Skeletal muscle cell (primary cell): ENCODE results near the gene FAM110A.
"Not testable (repeated sequence)": the region's sequence is repeated elsewhere in the genome, so short reads cannot be mapped to it uniquely, and the experiment has no call there.

Experiments
- DNase-seq: peaks from one replicate; pipeline ENCODE4 v3.0.0-alpha.2; 2010; ENCODE audit warnings: low read depth
- H3K4me3 ChIP-seq: 2 replicates; pipeline ENCODE4 v1.5.1; 2011; ENCODE audit warnings: low read depth, mild to moderate bottlenecking, control low read depth, low read length, moderate library complexity

FAM110A gene

GRCh38 chr20:890666-891057 lies 57.1 kb downstream of the FAM110A start:
- no peak overlapping the region for H3K4me3 ChIP-seq
- no peak for DNase-seq

DNA sequence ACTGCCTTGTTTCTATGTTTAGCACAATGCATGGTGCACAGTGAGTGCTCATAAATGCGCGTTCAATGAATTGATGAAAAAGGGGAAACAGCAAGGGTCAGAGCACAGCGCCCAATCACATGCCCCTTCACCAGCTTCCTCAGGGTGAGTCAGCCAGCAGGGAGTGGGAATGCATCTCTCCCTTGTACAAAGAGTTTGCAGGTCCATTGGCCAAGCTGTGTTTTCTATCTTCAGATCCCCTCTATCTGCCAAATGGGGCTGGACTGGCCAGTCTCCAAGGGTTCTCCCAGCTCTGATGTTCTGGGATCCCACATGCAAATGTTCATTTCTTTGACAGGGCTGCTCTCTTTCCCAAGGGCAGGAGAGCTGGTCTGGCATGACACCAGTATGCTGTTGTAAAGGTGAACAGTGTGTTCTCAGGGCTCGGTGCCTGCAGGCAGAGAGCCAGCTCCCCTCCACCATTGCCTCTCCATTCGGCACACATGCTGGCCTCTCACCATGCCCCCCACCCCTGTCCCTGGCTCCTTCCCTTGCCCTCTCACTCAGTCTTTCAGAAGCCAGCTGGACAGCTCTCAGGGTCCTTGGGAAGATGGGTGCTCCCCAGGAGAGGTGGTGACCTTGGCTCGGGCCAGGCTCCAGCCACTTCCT lies 57.7 kb downstream of the FAM110A start:
- no peak for DNase-seq
- no peak overlapping the region for H3K4me3 ChIP-seq

DNA sequence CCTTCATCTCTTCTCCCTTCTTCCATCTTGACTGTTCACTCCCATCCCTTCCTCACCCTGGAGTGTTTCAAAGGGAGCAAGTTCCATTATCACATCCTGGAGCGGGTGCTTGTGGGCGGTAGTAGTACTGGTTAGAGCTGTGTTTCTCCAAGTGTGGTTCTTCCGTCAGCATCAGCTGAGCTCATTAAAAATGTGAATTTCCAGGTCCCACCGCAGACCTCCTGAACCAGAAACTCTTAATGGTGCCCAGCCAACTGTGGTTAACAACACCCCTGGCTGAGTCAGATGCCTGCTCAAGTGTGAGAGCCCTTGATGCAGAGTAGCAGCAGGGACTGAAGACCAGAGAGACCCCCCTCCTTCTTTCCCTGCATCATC lies 58.2 kb downstream of the FAM110A start:
- H3K4me3 ChIP-seq, result no peak overlapping the region
- no peak for DNase-seq

- DNase-seq, H3K4me3 ChIP-seq: not testable (repeated sequence)
Measured at GRCh38 chr20:892371-892770, 58.9 kb downstream of the FAM110A start.
